CD14-positive monocyte (primary cell): Measurements from ENCODE around the gene BRIX1. TPM values are rescaled to one million over a fixed set of nuclear protein-coding genes. Genes with fewer than 3 reads are reported as not detected.
A peak's percentile ranks its signal among the peaks of the same experiment; 100 is the strongest.

Source experiments
- DNase-seq, 3 donors: peaks; one replicate each; pipeline ENCODE4 v3.0.0-alpha.2; 2011 to 2022
- H2AFZ ChIP-seq: 2 replicates; pipeline ENCODE4 v1.6.0; 2012; ENCODE audit warnings: mild to moderate bottlenecking, low read depth, low read length, inconsistent platforms; ENCODE audit not compliant: insufficient read depth, poor library complexity, severe bottlenecking
- H3K27ac ChIP-seq, 2 donors: 1 replicate in 1 of 2; 2 replicates in 1 of 2; pipeline ENCODE4 v1.5.1; 2012 to 2013; ENCODE audit warnings: low read length in 2 of 2, control low read depth in 1 of 2, inconsistent platforms in 1 of 2, low read depth in 1 of 2, mild to moderate bottlenecking in 1 of 2
- H3K27me3 ChIP-seq, 2 donors: one replicate each; pipeline versions ENCODE4 v1.6.0 to v1.6.1; 2011 to 2013; ENCODE audit warnings: low read length in 2 of 2; ENCODE audit not compliant: control insufficient read depth in 2 of 2, insufficient read depth in 2 of 2
- H3K36me3 ChIP-seq, 2 donors: replicated peaks in 1 of 2; 1 replicate in 1 of 2; 2 replicates in 1 of 2; pipeline versions ENCODE4 v1.5.1 to v1.6.1; 2012 to 2013; ENCODE audit warnings: low read length in 2 of 2, control low read depth in 1 of 2, inconsistent platforms in 1 of 2, mild to moderate bottlenecking in 1 of 2; ENCODE audit not compliant: insufficient read depth in 2 of 2, control insufficient read depth in 1 of 2
- H3K4me1 ChIP-seq, 2 donors: 1 replicate in 1 of 2; 2 replicates in 1 of 2; pipeline versions ENCODE4 v1.5.1 to v1.6.1; 2012 to 2013; ENCODE audit warnings: low read length in 2 of 2, control low read depth in 1 of 2, inconsistent platforms in 1 of 2, mild to moderate bottlenecking in 1 of 2, moderate library complexity in 1 of 2; ENCODE audit not compliant: insufficient read depth in 2 of 2, control insufficient read depth in 1 of 2
- H3K4me2 ChIP-seq: replicated peaks from 2 replicates; pipeline ENCODE3; 2012; ENCODE audit warnings: low read length, moderate library complexity, mild to moderate bottlenecking; ENCODE audit not compliant: poor library complexity, severe bottlenecking; ENCODE audit errors: extremely low read depth
- H3K4me3 ChIP-seq, 3 experiments: fragments of 200-600 bp in 1 of 3; sonication (generic) in 1 of 3; replicated peaks in 1 of 3; 1 replicate in 2 of 3; 2 replicates in 1 of 3; pipeline ENCODE4 v1.5.1; 2011 to 2013; ENCODE audit warnings: low read length in 3 of 3, mild to moderate bottlenecking in 3 of 3, control low read depth in 2 of 3, low read depth in 2 of 3, inconsistent platforms in 1 of 3, moderate library complexity in 1 of 3
- H3K79me2 ChIP-seq: 2 replicates; pipeline ENCODE4 v1.6.0; 2012; ENCODE audit warnings: mild to moderate bottlenecking, control low read depth, inconsistent platforms, low read length, moderate library complexity; ENCODE audit not compliant: insufficient read depth
- H3K9ac ChIP-seq: 2 replicates; pipeline ENCODE4 v1.6.0; 2017; ENCODE audit warnings: low read length, mild to moderate bottlenecking; ENCODE audit not compliant: insufficient read depth, poor library complexity, severe bottlenecking
- H3K9me3 ChIP-seq, 2 donors: replicated peaks in 1 of 2; 1 replicate in 1 of 2; 2 replicates in 1 of 2; pipeline versions ENCODE4 v1.5.1 to v1.6.1; 2012 to 2013; ENCODE audit warnings: low read length in 2 of 2, control low read depth in 1 of 2; ENCODE audit not compliant: control insufficient read depth in 1 of 2, insufficient read depth in 1 of 2
- H4K20me1 ChIP-seq: 2 replicates; pipeline ENCODE4 v1.6.0; 2012; ENCODE audit warnings: mild to moderate bottlenecking, low read length, control low read depth, moderate library complexity; ENCODE audit not compliant: insufficient read depth
- H3K27ac Mint-ChIP-seq, 7 donors: one replicate each; pipeline ENCODE4 v1.8.0; 2020; ENCODE audit warnings: mild to moderate bottlenecking in 7 of 7, mixed read lengths in 7 of 7, moderate library complexity in 6 of 7, inconsistent platforms in 2 of 7
- H3K27me3 Mint-ChIP-seq, 3 donors: one replicate each; pipeline ENCODE4 v1.8.0; 2021 to 2022; ENCODE audit warnings: low read depth in 3 of 3, mild to moderate bottlenecking in 3 of 3, mixed read lengths in 3 of 3, moderate library complexity in 3 of 3, inconsistent platforms in 1 of 3
- H3K36me3 Mint-ChIP-seq, 2 donors: one replicate each; pipeline ENCODE4 v1.8.0; 2020; ENCODE audit warnings: mixed read lengths in 2 of 2, inconsistent platforms in 1 of 2, mild to moderate bottlenecking in 1 of 2
- H3K4me1 Mint-ChIP-seq: one replicate; pipeline ENCODE4 v1.8.0; 2020; ENCODE audit warnings: mild to moderate bottlenecking, mixed read lengths
- H3K4me3 Mint-ChIP-seq, 2 donors: one replicate each; pipeline ENCODE4 v1.8.0; 2020; ENCODE audit warnings: mild to moderate bottlenecking in 2 of 2, mixed read lengths in 2 of 2, moderate library complexity in 1 of 2
- H3K9me3 Mint-ChIP-seq, 7 donors: one replicate each; pipeline ENCODE4 v1.8.0; 2020 to 2022; ENCODE audit warnings: mixed read lengths in 7 of 7, mild to moderate bottlenecking in 6 of 7, moderate library complexity in 6 of 7, inconsistent platforms in 2 of 7
- whole genome bisulfite sequencing: methylation state at CpG from one replicate; pipeline ENCODE4 v1.1.5; 2013; ENCODE audit warnings: missing lambda C conversion rate; ENCODE audit not compliant: insufficient coverage; 5-methylcytosine and 5-hydroxymethylcytosine counted together
- intact Hi-C, 2 donors: fragments of 100-400 bp; cut with micrococcal nuclease; formaldehyde crosslinking; loops; one replicate each; pipeline versions ENCODE4 v1.15.0 to v1.15.1; 2023
- polyA plus RNA-seq, 3 donors: library from polyadenylated mRNA; depleted of rRNA in 1 of 3; unstranded in 2 of 3; stranded (reverse) in 1 of 3; fragments of 300-500 nt in 2 of 3; fragments of >200 nt in 1 of 3; fragmentation: Illumina TruSeq in 2 of 3; gene quantifications; 1 replicate in 2 of 3; 2 replicates in 1 of 3; pipeline ENCODE4 v1.2.3, GENCODE V29; 2012 to 2021
- TF ChIP-seq, protein P1 (sequence below): fragments of 200-600 bp; IDR thresholded peaks from one replicate; pipeline ENCODE4 v1.8.0; 2022; ENCODE audit warnings: antibody characterized with exemption, mild to moderate bottlenecking

Gene BRIX1
- polyA plus RNA-seq, 3 donors = 3.3 to 13.5 (median 12.5) TPM

DNA sequence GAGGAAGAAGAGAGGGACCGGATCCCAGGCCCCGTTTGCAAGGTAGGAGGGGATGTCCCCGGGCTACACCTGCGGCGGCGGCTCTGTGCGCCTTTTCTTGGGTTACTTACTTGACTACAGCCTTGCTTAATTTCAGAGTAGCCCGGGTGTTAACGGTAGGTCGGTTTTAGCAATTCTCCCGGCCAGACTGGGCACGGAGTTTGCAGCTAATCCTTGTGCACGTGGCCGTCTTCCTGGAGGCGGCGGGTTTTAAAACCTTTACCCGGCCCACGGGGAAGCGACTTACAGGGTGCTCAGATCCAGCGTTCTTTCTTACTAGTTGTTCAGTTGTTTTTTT lies 313 bp downstream of the BRIX1 start:
- H3K27ac ChIP-seq = peak overlapping the region; percentile 69 to 86
- intact Hi-C loops = loop anchor here in 1 of 2 donors (5.0 to 10.0 kb wide), 2 partner anchors 1236 to 1329 kb away; partner anchors contain the start of genes LMBRD2, NADK2 and SKP2
- Mint-ChIP-seq H3K27ac (no peak overlapping the region), H3K4me1 (peaks cover 17% of the 10 kb centered on the region), H3K27me3 (no peaks in the 10 kb centered on the region), H3K36me3 (peaks cover 19 to 26% of the 10 kb centered on the region in 2 donors), H3K9me3 (no peaks in the 10 kb centered on the region), H3K4me3 (no peak overlapping the region)
- H3K27me3 ChIP-seq = no peaks in the 10 kb centered on the region
- H2AFZ ChIP-seq = peak overlapping the region; percentile 96
- H3K9me3 ChIP-seq = no peaks in the 10 kb centered on the region
- TF ChIP-seq, protein P1, sequence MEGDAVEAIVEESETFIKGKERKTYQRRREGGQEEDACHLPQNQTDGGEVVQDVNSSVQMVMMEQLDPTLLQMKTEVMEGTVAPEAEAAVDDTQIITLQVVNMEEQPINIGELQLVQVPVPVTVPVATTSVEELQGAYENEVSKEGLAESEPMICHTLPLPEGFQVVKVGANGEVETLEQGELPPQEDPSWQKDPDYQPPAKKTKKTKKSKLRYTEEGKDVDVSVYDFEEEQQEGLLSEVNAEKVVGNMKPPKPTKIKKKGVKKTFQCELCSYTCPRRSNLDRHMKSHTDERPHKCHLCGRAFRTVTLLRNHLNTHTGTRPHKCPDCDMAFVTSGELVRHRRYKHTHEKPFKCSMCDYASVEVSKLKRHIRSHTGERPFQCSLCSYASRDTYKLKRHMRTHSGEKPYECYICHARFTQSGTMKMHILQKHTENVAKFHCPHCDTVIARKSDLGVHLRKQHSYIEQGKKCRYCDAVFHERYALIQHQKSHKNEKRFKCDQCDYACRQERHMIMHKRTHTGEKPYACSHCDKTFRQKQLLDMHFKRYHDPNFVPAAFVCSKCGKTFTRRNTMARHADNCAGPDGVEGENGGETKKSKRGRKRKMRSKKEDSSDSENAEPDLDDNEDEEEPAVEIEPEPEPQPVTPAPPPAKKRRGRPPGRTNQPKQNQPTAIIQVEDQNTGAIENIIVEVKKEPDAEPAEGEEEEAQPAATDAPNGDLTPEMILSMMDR = no peak
- H4K20me1 ChIP-seq = no peaks in the 10 kb centered on the region
- WGBS = 0% methylated on average over 17 of the region's 20 CpGs
- peak overlapping the region; percentile 83 for H3K9ac ChIP-seq
- no peak for DNase-seq
- peak overlapping the region; percentile 96 for H3K4me2 ChIP-seq
- peaks cover 67% of the 10 kb centered on the region for H3K79me2 ChIP-seq
- peaks cover 23 to 26% of the 10 kb centered on the region in 2 donors for H3K36me3 ChIP-seq
- peak overlapping the region; percentile 87 to 96 (median 94) for H3K4me3 ChIP-seq
- H3K4me1 ChIP-seq = peaks cover 15 to 19% of the 10 kb centered on the region in 2 donors

DNA sequence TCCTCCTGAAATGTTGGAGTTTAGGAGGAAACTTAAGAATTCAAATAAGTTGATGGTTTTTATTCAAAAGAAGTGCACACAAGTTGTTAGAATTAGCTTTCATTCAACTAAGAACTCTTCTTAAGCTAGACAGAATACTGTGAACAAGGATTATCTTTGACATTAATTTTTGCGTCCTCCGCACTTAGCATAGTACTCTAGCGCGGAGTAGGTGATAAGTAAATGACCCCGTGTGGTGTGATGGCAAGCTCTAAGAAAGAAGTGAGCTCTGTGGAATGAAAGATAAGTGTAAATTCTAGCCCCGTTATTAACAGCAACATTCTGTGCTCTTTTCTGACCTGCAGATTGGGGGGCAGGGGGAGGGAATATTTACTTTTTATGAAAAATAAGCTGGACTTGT lies 1.0 kb downstream of the BRIX1 start:
- peak overlapping the region in 1 of 2 donors; percentile 86 for H3K27ac ChIP-seq

More for the DNA sequence above, 1.0 kb downstream of the BRIX1 start:
- no peaks in the 10 kb centered on the region for H3K27me3 ChIP-seq
- H3K27me3 Mint-ChIP-seq = no peaks in the 10 kb centered on the region
- H3K4me1 ChIP-seq = peaks cover 15 to 19% of the 10 kb centered on the region in 2 donors
- peaks cover 67% of the 10 kb centered on the region for H3K79me2 ChIP-seq
- TF ChIP-seq, protein P1 = no peak
- no peaks in the 10 kb centered on the region for H4K20me1 ChIP-seq
- H3K9me3 ChIP-seq = no peaks in the 10 kb centered on the region
- peak overlapping the region; percentile 96 for H2AFZ ChIP-seq
- H3K9ac ChIP-seq = no peak overlapping the region
- DNase-seq = no peak
- H3K4me3 ChIP-seq = peak overlapping the region; percentile 87 to 96 (median 94)
- no peak overlapping the region for H3K27ac Mint-ChIP-seq
- intact Hi-C loops = loop anchor here in 1 of 2 donors (5.0 to 10.0 kb wide), 2 partner anchors 1236 to 1328 kb away; partner anchors contain the start of genes LMBRD2, NADK2 and SKP2
- H3K36me3 ChIP-seq = peaks cover 23 to 25% of the 10 kb centered on the region in 2 donors
- peak overlapping the region; percentile 96 for H3K4me2 ChIP-seq
- peaks cover 18 to 25% of the 10 kb centered on the region in 2 donors for H3K36me3 Mint-ChIP-seq
- no peaks in the 10 kb centered on the region for H3K9me3 Mint-ChIP-seq
- peaks cover 17% of the 10 kb centered on the region for H3K4me1 Mint-ChIP-seq
- WGBS = 58% methylated on average over 6 of the region's 6 CpGs
- no peak overlapping the region for H3K4me3 Mint-ChIP-seq
